IMR-90 (cell line): ENCODE results near the gene EMCN. TPM values are rescaled to one million over a fixed set of nuclear protein-coding genes. Genes with fewer than 3 reads are reported as not detected.

ENCODE experiments used
- ATAC-seq: fragments of 200-7000 bp; cut with Tn5 transposase; 2 replicates; pipeline ENCODE4 v1.9.1; 2020; ENCODE audit warnings: low read depth, mild to moderate bottlenecking, moderate library complexity
- BruUV-seq: library from RNA; stranded (reverse); fragments of 400-500 nt; replicated peaks from 2 replicates; lab custom pipeline; 2021; lab: Mats Ljungman, UMichigan
- CTCF ChIA-PET: fragments of 300-600 bp; formaldehyde crosslinking; extraction: SDS; loops from one replicate; lab custom pipeline; 2021; ENCODE audit warnings: antibody characterized with exemption; lab: Yijun Ruan, JAX
- POLR2A ChIA-PET: fragments of 300-600 bp; sonication (Branson Sonifier 250); formaldehyde crosslinking; loops from one replicate; lab custom pipeline; 2022; ENCODE audit warnings: antibody characterized with exemption; ENCODE audit not compliant: unreplicated experiment; lab: Charles Lee
- DNase-seq: peaks from one replicate; pipeline ENCODE4 v3.0.0; 2013
- H2AFZ ChIP-seq: replicated peaks from 2 replicates; pipeline ENCODE3; 2013; ENCODE audit warnings: low read length, mild to moderate bottlenecking; ENCODE audit not compliant: poor library complexity
- H2AK5ac ChIP-seq: 2 replicates; pipeline ENCODE4 v1.6.1; 2013; ENCODE audit warnings: low read depth, low read length, inconsistent platforms
- H2AK9ac ChIP-seq: replicated peaks from 2 replicates; pipeline ENCODE3; 2013; ENCODE audit warnings: mild to moderate bottlenecking, low read depth, low read length, moderate library complexity; ENCODE audit not compliant: poor library complexity
- H2BK120ac ChIP-seq: 2 replicates; pipeline ENCODE4 v1.6.1; 2013; ENCODE audit warnings: low read depth, low read length, inconsistent platforms
- H2BK15ac ChIP-seq: 3 replicates; pipeline ENCODE4 v1.6.1; 2013; ENCODE audit warnings: low read depth, low read length, inconsistent platforms
- H2BK20ac ChIP-seq: 2 replicates; pipeline ENCODE4 v1.6.1; 2013; ENCODE audit warnings: low read depth, mild to moderate bottlenecking, inconsistent platforms, low read length, moderate library complexity
- H2BK5ac ChIP-seq: 2 replicates; pipeline ENCODE4 v1.6.1; 2013; ENCODE audit warnings: mild to moderate bottlenecking, low read depth, low read length, inconsistent platforms; ENCODE audit not compliant: poor library complexity, severe bottlenecking
- H3K14ac ChIP-seq: replicated peaks from 2 replicates; pipeline ENCODE4 v1.6.1; 2013; ENCODE audit warnings: low read depth, low read length, inconsistent platforms
- H3K18ac ChIP-seq: 2 replicates; pipeline ENCODE4 v1.6.1; 2013; ENCODE audit warnings: low read depth, low read length, control low read depth
- H3K23ac ChIP-seq: 2 replicates; pipeline ENCODE4 v1.6.1; 2013; ENCODE audit warnings: low read depth, low read length, inconsistent platforms
- H3K27ac ChIP-seq: 2 replicates; pipeline ENCODE4 v1.5.1; 2013; ENCODE audit warnings: mild to moderate bottlenecking, control low read depth, low read length; ENCODE audit not compliant: insufficient read depth
- H3K27me3 ChIP-seq: 2 replicates; pipeline ENCODE4 v1.6.1; 2013; ENCODE audit warnings: low read length; ENCODE audit not compliant: control insufficient read depth, insufficient read depth
- H3K36me3 ChIP-seq: 2 replicates; pipeline ENCODE4 v1.6.1; 2013; ENCODE audit warnings: low read length, mixed read lengths; ENCODE audit not compliant: control insufficient read depth, insufficient read depth
- H3K4ac ChIP-seq: 2 replicates; pipeline ENCODE4 v1.6.1; 2013; ENCODE audit warnings: low read depth, low read length, inconsistent platforms
- H3K4me1 ChIP-seq: 2 replicates; pipeline ENCODE4 v1.6.1; 2013; ENCODE audit warnings: low read length, mixed read lengths; ENCODE audit not compliant: control insufficient read depth, insufficient read depth
- H3K4me2 ChIP-seq: 2 replicates; pipeline ENCODE4 v1.6.1; 2013; ENCODE audit warnings: low read depth, mild to moderate bottlenecking, control low read depth, low read length, moderate library complexity
- H3K4me3 ChIP-seq: 2 replicates; pipeline ENCODE4 v1.5.1; 2013; ENCODE audit warnings: low read depth, mild to moderate bottlenecking, control low read depth, low read length, moderate library complexity; ENCODE audit not compliant: insufficient read depth
- H3K56ac ChIP-seq: 2 replicates; pipeline ENCODE4 v1.6.1; 2013; ENCODE audit warnings: low read length, inconsistent platforms; ENCODE audit not compliant: insufficient read depth; ENCODE audit errors: extremely low read depth
- H3K79me1 ChIP-seq, 2 experiments: 2 replicates each; pipeline ENCODE4 v1.6.1; 2013; ENCODE audit warnings: low read length in 2 of 2, inconsistent platforms in 1 of 2, low read depth in 1 of 2
- H3K9ac ChIP-seq: 2 replicates; pipeline ENCODE4 v1.6.1; 2013; ENCODE audit warnings: low read depth, low read length, control low read depth
- H3K9me1 ChIP-seq: 2 replicates; pipeline ENCODE4 v1.6.1; 2013; ENCODE audit warnings: low read length, inconsistent platforms; ENCODE audit not compliant: insufficient read depth
- H3K9me3 ChIP-seq: 2 replicates; pipeline ENCODE4 v1.6.1; 2013; ENCODE audit warnings: low read length; ENCODE audit not compliant: control insufficient read depth, insufficient read depth
- H4K20me1 ChIP-seq: 2 replicates; pipeline ENCODE4 v1.6.1; 2013; ENCODE audit warnings: low read length, inconsistent platforms; ENCODE audit not compliant: insufficient read depth
- H4K5ac ChIP-seq: 2 replicates; pipeline ENCODE4 v1.6.1; 2013; ENCODE audit warnings: mild to moderate bottlenecking, low read depth, low read length, control low read depth
- H4K8ac ChIP-seq, 2 experiments: 2 replicates each; pipeline ENCODE4 v1.6.1; 2013; ENCODE audit warnings: low read depth in 2 of 2, low read length in 2 of 2, control low read depth in 1 of 2, inconsistent platforms in 1 of 2
- H4K91ac ChIP-seq: 2 replicates; pipeline ENCODE4 v1.6.1; 2013; ENCODE audit warnings: low read depth, low read length, inconsistent platforms; ENCODE audit not compliant: insufficient read depth
- CEBPB ChIP-seq: IDR thresholded peaks from 2 replicates; pipeline ENCODE4 v1.6.1; 2012; ENCODE audit warnings: low read depth, low read length, improper control_type of control experiment
- CHD1 ChIP-seq: IDR thresholded peaks from 2 replicates; pipeline ENCODE4 v1.6.1; 2012; ENCODE audit warnings: low read depth, low read length, improper control_type of control experiment
- ELK1 ChIP-seq: fragments of 150-350 bp; IDR thresholded peaks from 2 replicates; pipeline ENCODE4 v1.6.1; 2016; ENCODE audit warnings: low read depth, mild to moderate bottlenecking, low read length, moderate library complexity, borderline replicate concordance
- MXI1 ChIP-seq: IDR thresholded peaks from 2 replicates; pipeline ENCODE4 v1.6.1; 2012; ENCODE audit warnings: low read depth, mild to moderate bottlenecking, low read length, moderate library complexity, borderline replicate concordance
- NFE2L2 ChIP-seq: fragments of 150-350 bp; IDR thresholded peaks from 2 replicates; pipeline ENCODE4 v1.6.1; 2016; ENCODE audit warnings: low read depth, mild to moderate bottlenecking, low read length
- SMC3 ChIP-seq: fragments of 150-350 bp; IDR thresholded peaks from 2 replicates; pipeline ENCODE4 v1.6.1; 2016; ENCODE audit warnings: low read depth, mild to moderate bottlenecking, antibody characterized with exemption, low read length, moderate library complexity
- WGBS, 2 experiments: methylation state at CpG; one replicate each; pipeline versions ENCODE4 v1.1.5 to v1.1.7; 2013; ENCODE audit warnings: missing lambda C conversion rate in 2 of 2; ENCODE audit not compliant: insufficient read length in 1 of 2; ENCODE audit errors: extremely low coverage in 2 of 2; 5-methylcytosine and 5-hydroxymethylcytosine counted together
- dilution Hi-C: fragments of 300-500 bp; cut with HindIII; formaldehyde crosslinking; loops from one replicate; pipeline ENCODE4 v1.14.3; 2018; ENCODE audit warnings: low sequenced_read_pairs; ENCODE audit not compliant: unreplicated experiment
- in situ Hi-C: fragments of 300-500 bp; cut with MboI; formaldehyde crosslinking; loops from 3 replicates; pipeline ENCODE4 v1.14.3; 2019; ENCODE audit warnings: low sequenced_read_pairs, inconsistent platforms, mixed read lengths
- intact Hi-C: fragments of 100-400 bp; cut with micrococcal nuclease; formaldehyde crosslinking; loops from 2 replicates; pipeline ENCODE4 v1.10.0; 2022
- polyA plus RNA-seq, 3 experiments: library from polyadenylated mRNA; depleted of rRNA; stranded (reverse); fragments of >200 nt; gene quantifications; 2 replicates each; pipeline ENCODE4 v1.2.3, GENCODE V29; 2012; ENCODE audit warnings: low replicate concordance in 1 of 3
- total RNA-seq: library from RNA; depleted of rRNA; stranded (reverse); fragments of >200 nt; gene quantifications from 2 replicates; pipeline ENCODE4 v1.2.3, GENCODE V29; 2012

The EMCN gene
- total and polyA plus RNA-seq, 2 of the 4 experiments (the other 2 are of a cell fraction): not detected

- no peak overlapping the region for H4K5ac ChIP-seq
- H3K4me1 ChIP-seq: no peaks in the 10 kb centered on the region
- no peak overlapping the region for H2BK15ac ChIP-seq
- H2AK5ac ChIP-seq: no peak overlapping the region
- no peaks in the 10 kb centered on the region for H4K20me1 ChIP-seq
- no peak overlapping the region for H4K91ac ChIP-seq
- H3K4me3 ChIP-seq: no peak overlapping the region
- no peaks in the 10 kb centered on the region for H3K79me1 ChIP-seq
- H2BK20ac ChIP-seq: no peak overlapping the region
- no peak overlapping the region for H3K56ac ChIP-seq
- H3K14ac ChIP-seq: no peak overlapping the region
- no peak overlapping the region for H3K4ac ChIP-seq
- TF ChIP-seq SMC3 (no peak), CEBPB (no peak), CHD1 (no peak), NFE2L2 (no peak), MXI1 (no peak), ELK1 (no peak)
- no peak overlapping the region for H2BK5ac ChIP-seq
- H3K36me3 ChIP-seq: no peaks in the 10 kb centered on the region
- DNase-seq (no peak), ATAC-seq (no peak)
- H3K9me1 ChIP-seq: no peaks in the 10 kb centered on the region
- H3K9me3 ChIP-seq: no peaks in the 10 kb centered on the region
- BruUV-seq: no TSS peak
- H3K23ac ChIP-seq: no peak overlapping the region
- no peaks in the 10 kb centered on the region for H3K27me3 ChIP-seq
- H3K4me2 ChIP-seq: no peak overlapping the region
- H3K18ac ChIP-seq: no peak overlapping the region
- no peak overlapping the region for H2BK120ac ChIP-seq
- dilution Hi-C loops: no loop called here
- intact Hi-C loops: no loop called here
- WGBS, 2 experiments: 0% methylated on average over 1 of the region's 1 CpG; no CpG with 5 or more reads in 1 of the 2 experiments
- CTCF ChIA-PET: interaction anchor here (0.7 kb wide), 1 partner anchor 317 kb away, joined by 3 read pairs; no protein-coding TSS in a partner anchor
- in situ Hi-C loops: no loop called here
- no peak overlapping the region for H2AFZ ChIP-seq
- POLR2A ChIA-PET: no interaction called here
- no peak overlapping the region for H3K27ac ChIP-seq
- no peak overlapping the region for H2AK9ac ChIP-seq
- H3K9ac ChIP-seq: no peak overlapping the region
- H4K8ac ChIP-seq: no peak overlapping the region
These were observed 7.9 kb upstream of the EMCN start for GRCh38 chr4:100525686-100526085.
